Measurements from ENCODE around the gene EMP1. TPM values are rescaled to one million over a fixed set of nuclear protein-coding genes. Genes with fewer than 3 reads are reported as not detected.

Gene EMP1
- total RNA-seq, 1 donor from 2014 or later: 286 TPM

DNA sequence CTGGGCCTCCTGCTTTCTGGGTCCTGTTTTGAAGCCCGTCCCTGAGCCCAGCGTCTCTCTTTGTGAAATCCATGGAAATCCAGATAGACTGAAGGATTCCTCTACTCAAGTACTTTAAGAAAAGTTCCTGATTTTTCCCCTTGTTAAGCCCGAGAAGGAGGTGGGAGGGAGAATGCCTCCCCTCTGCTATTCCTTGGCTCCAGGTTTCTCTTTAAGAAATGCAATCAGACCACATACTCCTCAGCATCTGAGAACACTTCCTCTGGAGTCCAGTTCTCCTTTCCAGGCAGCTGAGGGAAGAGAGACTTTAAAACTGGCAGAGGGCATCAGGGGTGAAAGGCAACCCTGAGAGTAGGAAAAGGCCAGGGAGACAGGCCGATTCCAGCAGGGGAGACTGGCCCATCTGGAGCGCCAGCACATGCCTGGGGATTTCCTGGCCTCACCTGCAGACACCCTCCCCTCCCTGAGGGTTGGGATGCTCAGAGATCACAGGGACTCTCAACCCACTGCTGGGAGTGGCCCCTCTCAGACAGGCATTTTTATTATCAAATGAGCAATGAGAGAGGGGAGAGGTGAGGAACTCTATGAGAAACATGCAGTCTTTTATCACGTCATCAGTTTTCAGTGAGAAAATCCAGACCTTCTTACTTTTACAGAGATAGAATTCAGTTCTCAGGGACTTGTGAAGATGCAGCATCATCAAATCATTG, 2.0 kb upstream of the EMP1 start:
- Histone ChIP-seq H3K4me1 (peaks cover 22% of the 10 kb centered on the region), H3K36me3 (no peaks in the 10 kb centered on the region), H3K4me3 (no peak overlapping the region), H3K27ac (no peak overlapping the region), H3K27me3 (no peaks in the 10 kb centered on the region), H3K9me3 (no peaks in the 10 kb centered on the region)
- no peak for ATAC-seq
- DNase-seq: no peak
- intact Hi-C loops (cut with DNase I): no loop called here
- TF ChIP-seq CTCF (IDR thresholded peaks at IDR 0.05): no peak

DNA sequence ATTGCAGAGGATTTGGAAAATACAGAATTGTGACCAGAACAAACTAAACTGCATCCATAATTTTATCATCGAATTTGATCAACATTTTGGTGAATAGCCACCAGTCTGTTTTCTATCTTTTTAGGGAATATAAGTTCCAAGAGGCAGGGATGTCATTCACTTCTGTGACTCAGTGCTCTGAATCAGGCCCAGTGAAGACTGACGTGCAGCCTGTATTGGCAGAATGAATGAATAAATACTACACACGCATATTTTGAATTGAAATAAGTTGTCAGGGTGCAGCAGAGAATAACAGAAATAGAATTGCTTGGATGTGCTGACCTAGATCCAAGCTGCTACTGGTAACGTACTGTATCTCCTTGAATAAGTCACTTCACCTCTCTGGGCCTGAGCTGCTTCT, 1.3 kb upstream of the EMP1 start:
- Histone ChIP-seq H3K36me3 (no peaks in the 10 kb centered on the region), H3K4me1 (peaks cover 29% of the 10 kb centered on the region), H3K4me3 (no peak overlapping the region), H3K27ac (peak overlapping the region; percentile 96), H3K27me3 (no peaks in the 10 kb centered on the region), H3K9me3 (no peaks in the 10 kb centered on the region)
- no peak for DNase-seq
- ATAC-seq: no peak
- TF ChIP-seq CTCF (IDR thresholded peaks at IDR 0.05): no peak
- intact Hi-C loops (cut with DNase I): no loop called here

DNA sequence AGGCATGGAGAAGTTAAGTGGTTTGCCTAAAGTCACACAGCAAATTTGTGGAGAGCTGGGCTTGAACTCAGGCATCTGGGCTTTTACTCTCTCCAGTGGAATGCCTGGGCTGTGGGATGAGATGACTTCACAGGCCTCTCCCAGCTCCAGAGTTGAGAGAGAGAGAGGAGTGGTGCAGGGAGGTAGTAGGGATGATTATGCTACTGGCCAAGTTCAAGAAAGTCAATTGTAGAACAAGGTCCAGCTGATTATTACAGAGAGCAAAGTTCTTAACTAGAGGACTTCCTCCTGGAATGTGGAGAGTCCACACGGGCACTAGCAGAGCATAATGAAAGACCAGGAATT, 769 bp upstream of the EMP1 start:
- ATAC-seq: peak; percentile 29
- no peaks in the 10 kb centered on the region for H3K9me3 ChIP-seq
- TF ChIP-seq CTCF (IDR thresholded peaks at IDR 0.05): no peak
- no peaks in the 10 kb centered on the region for H3K27me3 ChIP-seq
- H3K4me3 ChIP-seq: peak overlapping the region; percentile 66
- peak overlapping the region; percentile 96 for H3K27ac ChIP-seq
- DNase-seq: no peak
- H3K36me3 ChIP-seq: no peaks in the 10 kb centered on the region
- H3K4me1 ChIP-seq: peaks cover 34% of the 10 kb centered on the region
- intact Hi-C loops (cut with DNase I): no loop called here

- TF ChIP-seq CTCF (IDR thresholded peaks at IDR 0.05): no peak
- Histone ChIP-seq H3K9me3 (no peaks in the 10 kb centered on the region), H3K27ac (peak overlapping the region; percentile 96), H3K4me1 (peaks cover 47% of the 10 kb centered on the region), H3K36me3 (no peaks in the 10 kb centered on the region), H3K27me3 (no peaks in the 10 kb centered on the region), H3K4me3 (peak overlapping the region; percentile 66)
- intact Hi-C loops (cut with DNase I): no loop called here
- DNase-seq: no peak
- no peak for ATAC-seq
Observed at GRCh38 chr12:13197032-13197431, 506 bp downstream of the EMP1 start.

DNA sequence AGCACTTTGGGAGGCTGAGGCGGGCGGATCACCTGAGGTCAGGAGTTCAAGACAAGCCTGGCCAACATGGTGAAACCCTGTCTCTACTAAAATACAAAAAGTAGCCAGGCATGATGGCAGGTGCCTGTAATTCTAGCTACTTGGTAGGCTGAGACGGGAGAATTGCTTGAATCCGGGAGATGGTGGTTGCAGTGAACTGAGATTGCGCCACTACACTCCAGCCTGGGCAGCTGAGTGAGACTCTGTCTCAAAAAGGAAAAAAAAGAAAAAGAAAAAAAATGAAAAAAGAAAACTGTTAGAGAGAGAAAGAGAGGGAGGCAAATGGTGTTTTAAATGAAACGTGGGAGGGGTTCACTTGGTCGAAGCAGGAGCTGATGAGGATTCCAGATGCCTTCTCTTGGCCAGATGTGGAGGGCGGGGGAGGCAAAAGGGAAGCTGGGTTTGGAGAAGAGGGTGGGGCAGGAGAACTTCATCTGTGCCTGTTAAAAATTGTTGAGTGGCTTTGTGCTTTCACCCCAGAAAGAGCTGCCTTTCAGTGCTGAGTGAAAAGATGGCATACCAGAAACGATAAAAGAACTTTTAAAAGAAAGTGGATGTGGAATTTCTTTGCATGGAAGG, 1.1 kb downstream of the EMP1 start:
- peaks cover 53% of the 10 kb centered on the region for H3K4me1 ChIP-seq
- no peaks in the 10 kb centered on the region for H3K36me3 ChIP-seq
- intact Hi-C loops (cut with DNase I): no loop called here
- DNase-seq: peak; percentile 66
- no peak for TF ChIP-seq CTCF (IDR thresholded peaks at IDR 0.05)
- no peaks in the 10 kb centered on the region for H3K9me3 ChIP-seq
- no peaks in the 10 kb centered on the region for H3K27me3 ChIP-seq
- peak overlapping the region; percentile 96 for H3K27ac ChIP-seq
- peak; percentile 37 for ATAC-seq
- peak overlapping the region; percentile 66 for H3K4me3 ChIP-seq

Measured in upper lobe of right lung (tissue), 1 donor.